Measurements from ENCODE around the gene ATG2A.
A peak's percentile ranks its signal among the peaks of the same experiment; 100 is the strongest.

The ATG2A gene

DNA sequence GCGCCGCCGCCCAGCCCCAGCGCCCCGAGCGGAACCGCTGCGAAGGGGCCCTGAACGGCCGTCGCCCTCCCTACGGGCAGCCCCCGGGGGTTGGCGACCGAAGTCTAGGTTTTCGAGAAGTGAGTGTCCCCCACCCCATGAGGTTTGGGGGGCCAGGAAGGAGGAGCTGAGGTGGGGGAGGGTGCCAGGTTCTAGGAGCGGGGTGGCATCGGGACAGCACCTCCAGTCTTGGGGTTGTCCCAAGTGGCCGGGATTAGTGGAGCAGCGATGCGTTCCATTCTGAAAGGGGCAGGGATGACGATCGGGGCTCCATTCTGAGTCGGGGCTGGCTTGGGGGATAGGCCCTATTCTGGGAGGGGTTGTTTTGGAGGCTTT lies 7.9 kb upstream of the ATG2A start:
- H3K36me3 ChIP-seq (ENCODE audit: control insufficient read depth, low read length), result no peaks in the 10 kb centered on the region
- H3K27ac ChIP-seq (ENCODE audit: low read depth, low read length), result no peak overlapping the region
- H3K79me2 ChIP-seq (ENCODE audit: control insufficient read depth, low read length), result no peaks in the 10 kb centered on the region
- peaks cover 27% of the 10 kb centered on the region for H3K4me1 ChIP-seq (ENCODE audit: control insufficient read depth, low read length)
- H3K27me3 ChIP-seq (ENCODE audit: control insufficient read depth, low read length), result no peaks in the 10 kb centered on the region
- H4K20me1 ChIP-seq (ENCODE audit: control insufficient read depth, insufficient read depth, low read depth, low read length), result no peaks in the 10 kb centered on the region
- H3K9me3 ChIP-seq (ENCODE audit: control insufficient read depth, insufficient read depth, low read length), result no peaks in the 10 kb centered on the region
- H3K4me3 ChIP-seq (ENCODE audit: low read length), result peak overlapping the region; percentile 75
- TF ChIP-seq EZH2phosphoT487 (IDR thresholded peaks at IDR 0.05; ENCODE audit: borderline replicate concordance, low read length), result no peak
- TF ChIP-seq, protein P1, sequence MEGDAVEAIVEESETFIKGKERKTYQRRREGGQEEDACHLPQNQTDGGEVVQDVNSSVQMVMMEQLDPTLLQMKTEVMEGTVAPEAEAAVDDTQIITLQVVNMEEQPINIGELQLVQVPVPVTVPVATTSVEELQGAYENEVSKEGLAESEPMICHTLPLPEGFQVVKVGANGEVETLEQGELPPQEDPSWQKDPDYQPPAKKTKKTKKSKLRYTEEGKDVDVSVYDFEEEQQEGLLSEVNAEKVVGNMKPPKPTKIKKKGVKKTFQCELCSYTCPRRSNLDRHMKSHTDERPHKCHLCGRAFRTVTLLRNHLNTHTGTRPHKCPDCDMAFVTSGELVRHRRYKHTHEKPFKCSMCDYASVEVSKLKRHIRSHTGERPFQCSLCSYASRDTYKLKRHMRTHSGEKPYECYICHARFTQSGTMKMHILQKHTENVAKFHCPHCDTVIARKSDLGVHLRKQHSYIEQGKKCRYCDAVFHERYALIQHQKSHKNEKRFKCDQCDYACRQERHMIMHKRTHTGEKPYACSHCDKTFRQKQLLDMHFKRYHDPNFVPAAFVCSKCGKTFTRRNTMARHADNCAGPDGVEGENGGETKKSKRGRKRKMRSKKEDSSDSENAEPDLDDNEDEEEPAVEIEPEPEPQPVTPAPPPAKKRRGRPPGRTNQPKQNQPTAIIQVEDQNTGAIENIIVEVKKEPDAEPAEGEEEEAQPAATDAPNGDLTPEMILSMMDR (IDR thresholded peaks at IDR 0.05; ENCODE audit: low read depth, low read length, poor library complexity, severe bottlenecking), result no peak
- peak overlapping the region; percentile 72 for H3K4me2 ChIP-seq (ENCODE audit: low read length)
- H3K9me2 ChIP-seq (replicated peaks; ENCODE audit: control insufficient read depth, low read length), result no peaks in the 10 kb centered on the region
- H3F3A ChIP-seq (ENCODE audit: control insufficient read depth, insufficient read depth), result no peaks in the 10 kb centered on the region

DNA sequence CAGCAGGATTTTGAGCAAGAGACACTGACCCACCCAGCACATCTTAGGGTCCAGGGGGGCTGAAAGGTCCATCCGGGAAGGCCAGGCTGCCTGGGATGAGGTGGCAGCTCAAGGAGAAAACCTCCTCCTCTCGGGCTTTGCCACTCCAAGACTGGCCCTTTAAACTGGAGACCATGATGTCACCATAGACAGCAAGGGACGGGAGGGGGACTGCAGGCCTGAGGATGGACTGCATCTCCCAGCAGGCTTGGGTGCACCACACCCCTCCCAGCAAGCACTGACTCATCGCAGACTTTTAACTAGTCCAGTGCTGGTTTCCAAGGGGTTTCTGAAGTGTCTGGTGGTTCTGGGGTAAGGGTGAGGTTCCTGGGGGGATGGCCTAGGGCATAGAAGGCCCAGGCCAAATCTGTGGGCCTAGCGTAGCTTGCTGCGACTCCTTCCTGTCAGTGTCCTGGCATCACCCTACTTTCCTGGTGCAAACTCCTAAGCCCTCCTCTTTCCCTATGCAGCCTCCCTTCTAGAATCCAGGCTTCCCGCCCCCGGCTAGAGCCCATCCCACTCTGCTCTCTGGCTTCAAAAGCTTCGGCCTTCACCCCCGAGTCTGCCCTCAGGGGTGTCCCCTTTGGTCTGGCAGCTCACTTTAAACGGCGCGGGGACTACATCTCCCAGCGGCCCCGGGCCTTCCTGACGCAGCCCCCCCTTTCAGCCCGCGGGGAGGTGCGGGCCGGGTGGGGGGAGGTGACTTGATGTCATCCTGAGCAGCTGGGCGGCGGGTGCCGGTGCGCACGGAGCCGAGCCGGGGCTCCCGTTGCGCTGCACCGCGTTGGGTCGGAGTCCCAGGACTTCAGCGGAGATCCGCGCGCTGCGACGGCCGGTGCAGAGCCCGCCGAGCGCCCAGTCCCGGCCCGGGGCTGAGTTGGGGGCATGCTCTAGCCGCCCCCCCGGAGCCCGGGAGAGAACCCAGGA lies 7.2 kb upstream of the ATG2A start, which contains the start of gene PPP2R5B:
Gene PPP2R5B (plus strand): TSS at position 746 of the 966 bp plus-strand sequence. CDS start 1,046 bp downstream, outside the sequence.
- Histone ChIP-seq H3K27ac (ENCODE audit: low read depth, low read length) (0 out of 2 replicates have a peak within 1 kb of the TSS, but pooled peaks have one; percentile 22), H3K27me3 (ENCODE audit: control insufficient read depth, low read length) (no peaks in the 10 kb centered on the region), H3K9me2 (replicated peaks; ENCODE audit: control insufficient read depth, low read length) (no peaks in the 10 kb centered on the region), H3K4me1 (ENCODE audit: control insufficient read depth, low read length) (peaks cover 31% of the 10 kb centered on the region), H3K4me2 (ENCODE audit: low read length) (peak within 1 kb of the TSS; percentile 72), H3F3A (ENCODE audit: control insufficient read depth, insufficient read depth) (no peaks in the 10 kb centered on the region), H3K4me3 (ENCODE audit: low read length) (peak within 1 kb of the TSS; percentile 75), H3K36me3 (ENCODE audit: control insufficient read depth, low read length) (no peaks in the 10 kb centered on the region), H3K9me3 (ENCODE audit: control insufficient read depth, insufficient read depth, low read length) (no peaks in the 10 kb centered on the region), H3K79me2 (ENCODE audit: control insufficient read depth, low read length) (no peaks in the 10 kb centered on the region), H4K20me1 (ENCODE audit: control insufficient read depth, insufficient read depth, low read depth, low read length) (no peaks in the 10 kb centered on the region)
- TF ChIP-seq, protein P1 (IDR thresholded peaks at IDR 0.05; ENCODE audit: low read depth, low read length, poor library complexity, severe bottlenecking), result no peak
- TF ChIP-seq EZH2phosphoT487 (IDR thresholded peaks at IDR 0.05; ENCODE audit: borderline replicate concordance, low read length), result no peak

DNA sequence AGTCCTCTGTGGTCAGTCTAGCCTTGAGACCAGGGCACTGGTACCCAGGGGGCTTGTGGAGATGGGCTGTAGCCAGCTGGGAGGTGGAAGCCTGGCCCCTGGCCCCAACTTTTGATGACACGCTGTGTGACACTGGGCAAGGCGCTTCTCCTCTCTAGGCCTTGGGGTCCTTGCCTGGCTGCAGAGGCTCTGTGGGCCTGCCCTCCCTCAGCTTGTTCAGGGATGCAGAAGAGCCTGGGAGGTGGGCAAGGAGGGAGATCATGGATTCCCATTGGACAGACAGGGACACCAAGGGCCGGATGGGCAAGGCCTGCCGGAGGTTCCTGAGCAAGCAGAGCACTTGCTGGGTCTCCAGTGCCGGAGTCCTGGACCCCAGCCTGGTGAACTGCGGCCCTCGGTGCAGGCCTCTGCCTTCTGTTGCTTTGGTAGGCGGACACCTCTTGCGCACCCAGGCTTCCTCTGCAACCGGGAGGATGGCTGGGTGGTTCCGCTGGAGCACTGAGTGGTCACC lies 6.2 kb upstream of the ATG2A start:
- Histone ChIP-seq H3F3A (ENCODE audit: control insufficient read depth, insufficient read depth) (no peaks in the 10 kb centered on the region), H3K4me1 (ENCODE audit: control insufficient read depth, low read length) (peaks cover 38% of the 10 kb centered on the region), H3K79me2 (ENCODE audit: control insufficient read depth, low read length) (no peaks in the 10 kb centered on the region), H3K27me3 (ENCODE audit: control insufficient read depth, low read length) (no peaks in the 10 kb centered on the region), H3K27ac (ENCODE audit: low read depth, low read length) (no peak overlapping the region), H3K36me3 (ENCODE audit: control insufficient read depth, low read length) (no peaks in the 10 kb centered on the region), H3K4me2 (ENCODE audit: low read length) (peak overlapping the region; percentile 72; the same call in 1 of the 2 replicates), H3K4me3 (ENCODE audit: low read length) (no peak overlapping the region), H3K9me2 (replicated peaks; ENCODE audit: control insufficient read depth, low read length) (no peaks in the 10 kb centered on the region), H3K9me3 (ENCODE audit: control insufficient read depth, insufficient read depth, low read length) (no peaks in the 10 kb centered on the region), H4K20me1 (ENCODE audit: control insufficient read depth, insufficient read depth, low read depth, low read length) (no peaks in the 10 kb centered on the region)
- no peak for TF ChIP-seq EZH2phosphoT487 (IDR thresholded peaks at IDR 0.05; ENCODE audit: borderline replicate concordance, low read length)
- TF ChIP-seq, protein P1 (IDR thresholded peaks at IDR 0.05; ENCODE audit: low read depth, low read length, poor library complexity, severe bottlenecking), result no peak

Measured in DOHH2 (cell line).